GM12864 (cell line): ENCODE results near the gene SOCS1.
A peak's percentile ranks its signal among the peaks of the same experiment; 100 is the strongest.

ENCODE experiments used
- DNase-seq: peaks from one replicate; pipeline ENCODE4 v3.0.0-alpha.2; 2011; ENCODE audit warnings: low read depth
- H3K4me3 ChIP-seq: 2 replicates; pipeline ENCODE4 v1.5.1; 2011; ENCODE audit warnings: mild to moderate bottlenecking, low read depth, low read length, control low read depth
- CTCF ChIP-seq: IDR thresholded peaks from 2 replicates; pipeline ENCODE4 v1.5.1; 2011; ENCODE audit warnings: low read depth, mild to moderate bottlenecking, moderate library complexity, low read length, control low read depth, inconsistent platforms; ENCODE audit errors: missing control alignments

Gene SOCS1

DNA sequence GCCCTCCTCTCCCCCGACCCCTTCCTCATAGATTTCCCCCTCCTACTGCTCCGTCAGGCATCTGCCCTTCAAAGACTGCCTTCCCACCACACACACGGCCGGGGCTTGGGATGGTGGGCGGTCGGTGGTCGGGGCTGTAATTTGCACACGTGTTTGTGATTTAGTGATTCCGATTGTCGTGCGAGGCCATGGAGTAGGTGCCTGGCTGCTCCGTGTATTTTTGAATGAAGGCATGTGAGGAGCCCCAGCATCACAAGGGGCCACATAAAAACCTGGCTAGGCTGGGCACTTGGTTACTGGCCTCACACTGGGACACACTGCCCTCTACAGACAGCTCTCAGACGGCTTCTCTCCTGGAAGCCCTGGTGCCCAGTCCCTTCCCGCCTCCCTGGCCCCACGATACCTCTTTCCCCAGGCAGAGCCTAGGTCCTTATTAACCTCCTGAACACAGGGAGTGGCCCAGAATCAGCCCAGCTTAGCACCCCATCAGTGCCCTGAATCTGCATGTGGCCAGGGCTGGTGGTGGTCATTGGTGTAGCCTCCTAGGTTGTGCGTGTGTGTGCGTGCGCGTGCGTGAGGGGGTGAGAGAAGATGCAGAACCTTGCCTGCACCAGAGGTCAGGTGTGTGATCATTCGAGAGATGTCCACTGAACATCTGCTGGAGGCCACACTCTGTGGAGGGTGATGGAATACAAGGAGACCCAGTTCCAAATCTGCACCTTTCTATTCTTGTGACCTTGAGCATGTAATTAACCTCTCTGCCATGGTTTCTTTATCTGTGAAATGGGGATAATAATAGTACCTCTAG lies 1.3 kb upstream of the SOCS1 start:
- peak overlapping the region; percentile 73 for H3K4me3 ChIP-seq
- peak; percentile 75 for TF ChIP-seq CTCF
- DNase-seq: no peak

DNA sequence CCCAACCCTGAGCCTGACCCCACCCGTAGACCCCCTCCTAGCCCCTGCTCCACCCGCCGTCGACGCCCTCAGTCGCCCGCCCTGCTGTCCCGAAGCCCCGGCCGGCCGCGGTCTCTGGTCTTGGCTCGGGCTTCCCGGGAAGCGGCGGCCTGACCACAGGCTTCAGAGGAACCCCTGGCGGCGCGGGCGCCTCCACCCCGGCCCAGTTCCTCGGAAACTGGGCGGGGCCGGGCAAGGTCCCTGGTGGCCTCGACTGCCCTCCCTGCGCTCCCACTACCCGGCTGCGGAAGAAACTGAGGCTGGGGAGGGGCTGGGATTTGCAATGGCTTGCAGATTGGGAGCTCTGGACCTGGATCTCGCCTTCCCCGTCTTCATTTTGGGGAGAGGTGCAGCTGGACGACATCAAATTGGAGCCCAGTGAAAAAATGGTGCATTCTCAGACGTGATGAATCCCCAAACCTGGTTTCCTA lies 692 bp upstream of the SOCS1 start:
- no peak for DNase-seq
- H3K4me3 ChIP-seq: peak overlapping the region; percentile 73
- TF ChIP-seq CTCF: no peak

- peak overlapping the region; percentile 81 for H3K4me3 ChIP-seq
- DNase-seq: no peak
- TF ChIP-seq CTCF: peak; percentile 54
Observed at GRCh38 chr16:11254913-11255736, 879 bp downstream of the SOCS1 start.

GRCh38 chr16:11253995-11254912 lies 1.8 kb downstream of the SOCS1 start:
- TF ChIP-seq CTCF: no peak
- peak overlapping the region; percentile 81 for H3K4me3 ChIP-seq
- no peak for DNase-seq

- H3K4me3 ChIP-seq: peak overlapping the region; percentile 81
- no peak for TF ChIP-seq CTCF
- DNase-seq: no peak
Observed at GRCh38 chr16:11253009-11253994, 2.7 kb downstream of the SOCS1 start.
